Smooth muscle cell (in vitro differentiated cells): Measurements from ENCODE around the gene AKNA. TPM values are rescaled to one million over a fixed set of nuclear protein-coding genes. Genes with fewer than 3 reads are reported as not detected.

Experiments
- DNase-seq: peaks from one replicate; lab custom pipeline; 2025; ENCODE audit not compliant: unreplicated experiment; lab: John Stamatoyannopoulos, UW
- H2AFZ ChIP-seq: fragments of 200-600 bp; sonication (generic); 2 replicates; pipeline ENCODE4 v1.6.0; 2016; ENCODE audit warnings: antibody characterized with exemption, low read depth, mild to moderate bottlenecking
- H3F3A ChIP-seq: fragments of 200-600 bp; sonication (generic); 2 replicates; pipeline ENCODE4 v1.6.0; 2017; ENCODE audit warnings: antibody characterized with exemption, low read depth
- H3K27ac ChIP-seq: fragments of 200-600 bp; sonication (generic); 2 replicates; pipeline ENCODE4 v1.5.1; 2016; ENCODE audit warnings: low read depth, mild to moderate bottlenecking
- H3K27me3 ChIP-seq: fragments of 200-600 bp; sonication (generic); 2 replicates; pipeline ENCODE4 v1.6.1; 2016; ENCODE audit warnings: low read depth, mild to moderate bottlenecking
- H3K36me3 ChIP-seq: fragments of 200-600 bp; sonication (generic); 2 replicates; pipeline ENCODE4 v1.5.1; 2016; ENCODE audit warnings: low read depth
- H3K4me1 ChIP-seq: fragments of 200-600 bp; sonication (generic); 2 replicates; pipeline ENCODE4 v1.5.1; 2016; ENCODE audit warnings: low read depth
- H3K4me2 ChIP-seq: fragments of 200-600 bp; sonication (generic); 2 replicates; pipeline ENCODE4 v1.6.0; 2016; ENCODE audit warnings: mild to moderate bottlenecking
- H3K4me3 ChIP-seq: fragments of 200-600 bp; sonication (generic); 2 replicates; pipeline ENCODE4 v1.5.1; 2016; ENCODE audit warnings: mild to moderate bottlenecking
- H3K79me2 ChIP-seq: fragments of 200-600 bp; sonication (generic); 2 replicates; pipeline ENCODE4 v1.6.0; 2016; ENCODE audit warnings: low read depth, mild to moderate bottlenecking
- H3K9ac ChIP-seq: fragments of 200-600 bp; sonication (generic); 2 replicates; pipeline ENCODE4 v1.6.0; 2016; ENCODE audit warnings: low read depth
- H3K9me3 ChIP-seq: fragments of 200-600 bp; sonication (generic); replicated peaks from 2 replicates; pipeline ENCODE4 v1.5.1; 2016; ENCODE audit warnings: low read depth
- H4K20me1 ChIP-seq: fragments of 200-600 bp; sonication (generic); 2 replicates; pipeline ENCODE4 v1.6.0; 2016; ENCODE audit warnings: low read depth
- WGBS: methylation state at CpG from one replicate; pipeline ENCODE4 v1.1.7; 2016; ENCODE audit warnings: low lambda C conversion rate; 5-methylcytosine and 5-hydroxymethylcytosine counted together
- polyA plus RNA-seq: library from polyadenylated mRNA; unstranded; fragments of >200 nt; fragmentation: Nextera tagmentation; extraction: Ambion mirVana; gene quantifications from 2 replicates; pipeline ENCODE4 v1.2.1, GENCODE V29; 2016
- total RNA-seq: library from RNA; depleted of rRNA; stranded (reverse); fragments of >200 nt; gene quantifications from 2 replicates; pipeline ENCODE4 v1.2.3, GENCODE V29; 2014
- TF ChIP-seq, protein P1 (sequence below): fragments of 200-600 bp; sonication (generic); IDR thresholded peaks from 2 replicates; pipeline ENCODE4 v1.5.1; 2017; ENCODE audit warnings: borderline replicate concordance, mild to moderate bottlenecking, antibody characterized with exemption; ENCODE audit not compliant: insufficient read depth, poor library complexity, severe bottlenecking

The AKNA gene
- total and polyA plus RNA-seq, 2 experiments from 2014 or later: 3.2 to 4.7 TPM

DNA sequence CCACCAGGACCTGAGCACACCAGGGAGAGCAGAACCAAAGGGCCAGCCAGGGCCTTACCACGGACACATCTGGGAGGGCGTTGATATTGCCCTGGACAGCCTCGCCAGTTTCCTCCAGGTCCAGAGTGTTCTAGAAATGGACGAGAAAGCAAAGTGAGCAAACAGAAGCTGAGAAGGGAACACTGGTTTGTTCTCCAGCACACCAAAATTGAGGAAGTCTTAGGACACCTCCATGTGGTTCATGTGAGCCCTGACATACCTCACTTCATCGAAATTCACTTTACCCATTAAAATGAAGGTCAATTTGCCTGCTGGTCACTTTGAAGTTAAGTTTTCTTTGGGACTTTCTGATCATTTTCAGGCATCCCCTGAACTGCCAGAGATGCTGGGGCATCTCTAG is 20.1 kb upstream of the AKNA start:
- Histone ChIP-seq H3K79me2 (no peaks in the 10 kb centered on the region), H3K27me3 (no peaks in the 10 kb centered on the region), H3F3A (peaks cover under 1% of the 10 kb centered on the region), H3K9ac (no peak overlapping the region), H3K4me3 (no peak overlapping the region), H2AFZ (no peak overlapping the region), H3K4me2 (no peak overlapping the region), H3K9me3 (no peaks in the 10 kb centered on the region), H3K4me1 (no peaks in the 10 kb centered on the region), H3K27ac (no peak overlapping the region), H4K20me1 (no peaks in the 10 kb centered on the region), H3K36me3 (no peaks in the 10 kb centered on the region)
- TF ChIP-seq, protein P1, sequence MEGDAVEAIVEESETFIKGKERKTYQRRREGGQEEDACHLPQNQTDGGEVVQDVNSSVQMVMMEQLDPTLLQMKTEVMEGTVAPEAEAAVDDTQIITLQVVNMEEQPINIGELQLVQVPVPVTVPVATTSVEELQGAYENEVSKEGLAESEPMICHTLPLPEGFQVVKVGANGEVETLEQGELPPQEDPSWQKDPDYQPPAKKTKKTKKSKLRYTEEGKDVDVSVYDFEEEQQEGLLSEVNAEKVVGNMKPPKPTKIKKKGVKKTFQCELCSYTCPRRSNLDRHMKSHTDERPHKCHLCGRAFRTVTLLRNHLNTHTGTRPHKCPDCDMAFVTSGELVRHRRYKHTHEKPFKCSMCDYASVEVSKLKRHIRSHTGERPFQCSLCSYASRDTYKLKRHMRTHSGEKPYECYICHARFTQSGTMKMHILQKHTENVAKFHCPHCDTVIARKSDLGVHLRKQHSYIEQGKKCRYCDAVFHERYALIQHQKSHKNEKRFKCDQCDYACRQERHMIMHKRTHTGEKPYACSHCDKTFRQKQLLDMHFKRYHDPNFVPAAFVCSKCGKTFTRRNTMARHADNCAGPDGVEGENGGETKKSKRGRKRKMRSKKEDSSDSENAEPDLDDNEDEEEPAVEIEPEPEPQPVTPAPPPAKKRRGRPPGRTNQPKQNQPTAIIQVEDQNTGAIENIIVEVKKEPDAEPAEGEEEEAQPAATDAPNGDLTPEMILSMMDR: no peak
- DNase-seq: no peak
- 72% methylated on average over 5 of the region's 5 CpGs for WGBS

- TF ChIP-seq, protein P1: no peak
- Histone ChIP-seq H3K27me3 (no peaks in the 10 kb centered on the region), H2AFZ (no peak overlapping the region), H3K9me3 (no peaks in the 10 kb centered on the region), H3K4me3 (no peak overlapping the region), H4K20me1 (no peaks in the 10 kb centered on the region), H3K79me2 (no peaks in the 10 kb centered on the region), H3F3A (no peaks in the 10 kb centered on the region), H3K4me1 (no peaks in the 10 kb centered on the region), H3K4me2 (no peak overlapping the region), H3K27ac (no peak overlapping the region), H3K9ac (no peak overlapping the region), H3K36me3 (no peaks in the 10 kb centered on the region)
- no peak for DNase-seq
- WGBS: 95% methylated on average over 12 of the region's 13 CpGs
Observed at GRCh38 chr9:114406441-114406840, 18.7 kb upstream of the AKNA start.

DNA sequence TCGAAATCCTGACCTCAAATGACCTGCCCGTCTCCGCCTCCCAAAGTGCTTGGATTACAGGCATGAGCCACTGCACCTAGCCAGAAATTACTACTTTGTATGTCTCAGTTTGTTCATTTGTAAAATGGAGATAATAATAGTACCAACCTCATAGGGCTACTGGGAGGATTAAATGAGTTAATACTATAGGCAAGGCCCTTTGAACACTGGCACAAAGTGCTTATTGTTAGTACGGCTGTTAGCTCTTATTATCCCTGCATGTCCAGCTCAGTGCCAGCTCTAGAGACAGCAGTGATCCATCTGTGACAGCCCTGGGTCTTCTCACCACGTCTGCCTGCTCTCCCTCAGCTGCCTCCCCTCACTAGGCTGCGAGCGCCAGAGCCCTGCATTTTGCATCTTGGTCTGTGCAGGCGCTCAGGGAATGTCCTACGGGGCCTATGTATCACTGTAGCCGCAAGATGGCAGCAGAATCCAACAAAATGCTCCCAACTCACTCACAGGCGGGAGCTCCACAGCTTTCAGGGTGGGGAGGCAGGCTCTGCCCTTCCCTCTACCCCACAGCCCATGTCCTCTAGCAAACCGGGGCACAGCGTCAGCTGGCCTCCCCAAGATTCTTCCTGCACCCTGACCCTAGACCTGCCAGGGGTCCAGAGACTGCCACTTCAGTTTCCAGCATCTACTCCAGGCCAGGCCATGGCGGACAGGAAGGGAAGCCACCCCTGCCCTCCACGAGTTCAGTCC is 17.7 kb upstream of the AKNA start:
- H4K20me1 ChIP-seq: no peaks in the 10 kb centered on the region
- H3K9me3 ChIP-seq: no peaks in the 10 kb centered on the region
- H3K4me3 ChIP-seq: no peak overlapping the region
- TF ChIP-seq, protein P1: peak; percentile 79
- H3K27ac ChIP-seq: no peak overlapping the region
- no peaks in the 10 kb centered on the region for H3K79me2 ChIP-seq
- H2AFZ ChIP-seq: no peak overlapping the region
- no peaks in the 10 kb centered on the region for H3K36me3 ChIP-seq
- H3K4me1 ChIP-seq: no peaks in the 10 kb centered on the region
- 34% methylated on average over 15 of the region's 15 CpGs for WGBS
- peak; percentile 16 for DNase-seq
- no peaks in the 10 kb centered on the region for H3F3A ChIP-seq
- H3K4me2 ChIP-seq: no peak overlapping the region
- no peak overlapping the region for H3K9ac ChIP-seq
- H3K27me3 ChIP-seq: no peaks in the 10 kb centered on the region

- Histone ChIP-seq H3K9me3 (no peaks in the 10 kb centered on the region), H3F3A (no peaks in the 10 kb centered on the region), H3K79me2 (no peaks in the 10 kb centered on the region), H3K9ac (no peak overlapping the region), H2AFZ (no peak overlapping the region), H3K36me3 (no peaks in the 10 kb centered on the region), H3K4me2 (no peak overlapping the region), H3K4me3 (no peak overlapping the region), H4K20me1 (no peaks in the 10 kb centered on the region), H3K27ac (no peak overlapping the region), H3K4me1 (no peaks in the 10 kb centered on the region), H3K27me3 (no peaks in the 10 kb centered on the region)
- 82% methylated on average over 2 of the region's 2 CpGs for WGBS
- TF ChIP-seq, protein P1: no peak
- no peak for DNase-seq
Observed at GRCh38 chr9:114404531-114404930, 16.7 kb upstream of the AKNA start.
